ENCODE results near the gene NPHP4.

DNA sequence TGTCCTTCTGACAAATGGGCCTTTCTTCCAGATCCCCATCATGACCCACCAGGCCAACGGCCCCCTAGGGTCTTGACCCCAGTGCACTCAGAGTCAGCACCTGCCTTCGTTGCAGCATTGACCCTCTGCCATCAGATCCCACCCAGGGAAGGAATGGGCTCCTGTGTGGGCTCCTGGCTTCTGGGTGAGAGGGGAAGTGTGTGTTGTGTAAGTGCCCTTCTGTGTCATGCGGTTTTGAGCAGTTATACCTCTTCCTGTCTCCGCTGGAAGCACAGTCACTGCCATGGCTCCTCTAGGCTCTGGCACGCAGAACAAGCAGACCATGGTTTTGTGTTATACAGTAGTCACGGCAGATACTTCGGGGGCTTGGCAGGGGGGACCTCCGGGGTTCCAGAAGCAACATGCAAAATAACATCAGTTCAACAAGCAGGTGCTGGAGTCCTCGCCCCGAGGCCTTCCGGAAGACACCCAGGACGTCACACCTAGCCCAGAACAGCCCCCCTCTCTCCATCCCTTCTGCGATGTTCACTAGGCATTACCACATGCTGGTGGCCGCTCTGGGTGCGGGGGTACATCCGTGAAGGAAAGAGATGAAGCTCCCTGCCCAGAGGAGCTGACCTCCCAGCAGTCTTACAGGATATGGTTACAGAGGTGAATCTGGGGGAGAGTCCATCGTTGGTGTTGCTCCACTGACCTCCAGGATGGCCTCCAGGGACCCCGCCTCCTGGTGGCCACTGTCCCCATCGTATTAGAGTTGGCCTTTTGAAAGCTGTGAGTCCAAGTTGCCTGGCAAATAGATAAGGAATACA, 36.0 kb upstream of the NPHP4 start:
- TF ChIP-seq CTCF (IDR thresholded peaks at IDR 0.05) (no peak), POLR2A (IDR thresholded peaks at IDR 0.05) (no peak)
